Measurements from ENCODE around the gene HOXC10. TPM values are rescaled to one million over a fixed set of nuclear protein-coding genes. Genes with fewer than 3 reads are reported as not detected.

The HOXC10 gene
- total RNA-seq, 1 experiment from 2014 or later: not detected

DNA sequence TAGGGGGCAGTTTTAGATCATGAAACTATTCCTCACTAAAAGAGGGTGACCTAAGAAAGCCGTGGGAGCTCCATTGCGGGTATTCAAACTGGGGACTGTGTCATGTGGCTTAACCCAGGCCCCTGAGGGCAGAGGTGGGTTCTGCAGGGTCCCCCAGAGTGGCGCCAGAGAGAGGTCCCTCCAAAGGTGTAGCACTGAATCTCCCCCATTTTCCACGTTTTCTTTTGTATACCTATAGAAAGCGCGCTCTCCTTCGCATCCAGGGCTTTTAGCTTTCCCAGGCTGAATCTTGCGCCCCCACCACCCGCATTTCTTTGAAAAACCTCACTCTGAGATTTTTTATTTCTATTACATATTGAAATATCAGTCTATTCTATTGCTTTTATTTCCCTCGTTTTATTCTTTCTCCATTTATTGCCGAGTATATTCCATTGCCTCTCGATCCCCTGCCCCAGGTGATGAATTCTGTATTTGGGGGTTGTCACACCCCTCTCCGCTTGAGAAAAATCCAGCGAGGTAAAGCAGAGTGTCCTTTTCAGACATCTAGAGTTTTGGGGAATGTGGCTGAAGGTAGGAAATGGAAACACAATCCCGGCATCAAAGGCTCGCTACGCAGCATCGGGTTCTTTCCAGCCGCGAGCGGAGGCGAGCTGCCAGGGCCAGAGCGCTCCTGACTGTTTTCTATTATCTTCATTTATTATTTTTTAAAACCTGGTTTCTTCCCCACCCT lies 47.2 kb upstream of the HOXC10 start:
- peak overlapping the region; percentile 78 for H3K4me3 Mint-ChIP-seq (ENCODE audit: unreplicated experiment)
- CTCF ChIA-PET: interaction anchor here (0.5 to 4.1 kb wide), 9 partner anchors 9 to 270 kb away, joined by 3 to 21 read pairs (median 3); partner anchors contain the start of gene HOXC9

GRCh38 chr12:53938326-53939140 lies 46.4 kb upstream of the HOXC10 start, which contains the start of gene HOXC13:
Gene HOXC13, plus strand, starts transcription at chr12:53938831. Its CDS starts 76 bp downstream, at chr12:53938907.
- Mint-ChIP-seq H3K27ac (ENCODE audit: low read depth, unreplicated experiment) (peak within 1 kb of the TSS; percentile 68), H3K9me3 (ENCODE audit: unreplicated experiment) (no peaks in the 10 kb centered on the region), H3K36me3 (ENCODE audit: insufficient read depth, unreplicated experiment) (peaks cover 3% of the 10 kb centered on the region), H3K27me3 (ENCODE audit: insufficient read depth, unreplicated experiment) (no peaks in the 10 kb centered on the region), H3K4me1 (ENCODE audit: insufficient read depth, unreplicated experiment) (peaks cover 34% of the 10 kb centered on the region), H3K4me3 (ENCODE audit: unreplicated experiment) (peak within 1 kb of the TSS; percentile 78)
- intact Hi-C loops (cut with micrococcal nuclease): loop anchor here (2.0 to 5.0 kb wide), 2 partner anchors 34 to 146 kb away; partner anchors contain the start of gene HOXC11
- POLR2A ChIA-PET: interaction anchor here (0.6 to 4.8 kb wide), 27 partner anchors 8 to 407 kb away, joined by 3 to 59 read pairs (median 4); partner anchors contain the start of genes CALCOCO1, HOTAIR, HOXC11 and HOXC12
- DNase-seq (ENCODE audit: unreplicated experiment): peak; percentile 100
- TSS peak; percentile 18 for BruUV-seq (replicated peaks)
- TF ChIP-seq, protein P1, sequence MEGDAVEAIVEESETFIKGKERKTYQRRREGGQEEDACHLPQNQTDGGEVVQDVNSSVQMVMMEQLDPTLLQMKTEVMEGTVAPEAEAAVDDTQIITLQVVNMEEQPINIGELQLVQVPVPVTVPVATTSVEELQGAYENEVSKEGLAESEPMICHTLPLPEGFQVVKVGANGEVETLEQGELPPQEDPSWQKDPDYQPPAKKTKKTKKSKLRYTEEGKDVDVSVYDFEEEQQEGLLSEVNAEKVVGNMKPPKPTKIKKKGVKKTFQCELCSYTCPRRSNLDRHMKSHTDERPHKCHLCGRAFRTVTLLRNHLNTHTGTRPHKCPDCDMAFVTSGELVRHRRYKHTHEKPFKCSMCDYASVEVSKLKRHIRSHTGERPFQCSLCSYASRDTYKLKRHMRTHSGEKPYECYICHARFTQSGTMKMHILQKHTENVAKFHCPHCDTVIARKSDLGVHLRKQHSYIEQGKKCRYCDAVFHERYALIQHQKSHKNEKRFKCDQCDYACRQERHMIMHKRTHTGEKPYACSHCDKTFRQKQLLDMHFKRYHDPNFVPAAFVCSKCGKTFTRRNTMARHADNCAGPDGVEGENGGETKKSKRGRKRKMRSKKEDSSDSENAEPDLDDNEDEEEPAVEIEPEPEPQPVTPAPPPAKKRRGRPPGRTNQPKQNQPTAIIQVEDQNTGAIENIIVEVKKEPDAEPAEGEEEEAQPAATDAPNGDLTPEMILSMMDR (IDR thresholded peaks at IDR 0.05; ENCODE audit: unreplicated experiment): peak; percentile 6
- CTCF ChIA-PET: interaction anchor here (0.6 to 4.1 kb wide), 9 partner anchors 9 to 299 kb away, joined by 3 to 21 read pairs (median 3); partner anchors contain the start of gene HOXC9

More for the DNA sequence above, 47.2 kb upstream of the HOXC10 start:
- no peak for DNase-seq (ENCODE audit: unreplicated experiment)
- Mint-ChIP-seq H3K27me3 (ENCODE audit: insufficient read depth, unreplicated experiment) (peaks cover 5% of the 10 kb centered on the region), H3K4me1 (ENCODE audit: insufficient read depth, unreplicated experiment) (peaks cover 29% of the 10 kb centered on the region), H3K9me3 (ENCODE audit: unreplicated experiment) (no peaks in the 10 kb centered on the region), H3K27ac (ENCODE audit: low read depth, unreplicated experiment) (no peak overlapping the region), H3K36me3 (ENCODE audit: insufficient read depth, unreplicated experiment) (no peaks in the 10 kb centered on the region)
- TF ChIP-seq, protein P1 (IDR thresholded peaks at IDR 0.05; ENCODE audit: unreplicated experiment): no peak
- POLR2A ChIA-PET: interaction anchor here (0.8 to 4.8 kb wide), 18 partner anchors 8 to 340 kb away, joined by 3 to 59 read pairs (median 6); partner anchors contain the start of genes HOTAIR, HOXC11, HOXC12 and HOXC9
- intact Hi-C loops (cut with micrococcal nuclease): loop anchor here (2.0 to 5.0 kb wide), 2 partner anchors 35 to 145 kb away; partner anchors contain the start of gene HOXC11
- no TSS peak for BruUV-seq (replicated peaks)

GRCh38 chr12:53939141-53940108 lies 45.5 kb upstream of the HOXC10 start:
- CTCF ChIA-PET: interaction anchor here (0.6 to 4.1 kb wide), 9 partner anchors 19 to 193 kb away, joined by 3 to 21 read pairs (median 6); partner anchors contain the start of gene HOXC11
- TF ChIP-seq, protein P1 (IDR thresholded peaks at IDR 0.05; ENCODE audit: unreplicated experiment): peak; percentile 1
- peak overlapping the region; percentile 78 for H3K4me3 Mint-ChIP-seq (ENCODE audit: unreplicated experiment)
- intact Hi-C loops (cut with micrococcal nuclease): loop anchor here (2.0 to 5.0 kb wide), 2 partner anchors 33 to 147 kb away; partner anchors contain the start of gene HOXC11
- peak overlapping the region; percentile 68 for H3K27ac Mint-ChIP-seq (ENCODE audit: low read depth, unreplicated experiment)
- peaks cover 40% of the 10 kb centered on the region for H3K4me1 Mint-ChIP-seq (ENCODE audit: insufficient read depth, unreplicated experiment)
- BruUV-seq (replicated peaks): no TSS peak
- no peaks in the 10 kb centered on the region for H3K9me3 Mint-ChIP-seq (ENCODE audit: unreplicated experiment)
- peaks cover 10% of the 10 kb centered on the region for H3K36me3 Mint-ChIP-seq (ENCODE audit: insufficient read depth, unreplicated experiment)
- H3K27me3 Mint-ChIP-seq (ENCODE audit: insufficient read depth, unreplicated experiment): no peaks in the 10 kb centered on the region
- peak; percentile 73 for DNase-seq (ENCODE audit: unreplicated experiment)
- POLR2A ChIA-PET: interaction anchor here (0.6 to 4.8 kb wide), 27 partner anchors 9 to 259 kb away, joined by 3 to 59 read pairs (median 4); partner anchors contain the start of genes CALCOCO1, HOTAIR, HOXC11 and HOXC12

Data from MCF 10A (cell line).